GM19238 (cell line): ENCODE data around the gene ADAT3.

ENCODE experiments used
- DNase-seq: peaks from one replicate; pipeline ENCODE4 v3.0.0; 2011; ENCODE audit warnings: low spot score; ENCODE audit not compliant: insufficient read length

Gene ADAT3

GRCh38 chr19:1956122-1956494, 50.9 kb downstream of the ADAT3 start:
- DNase-seq = no peak

DNA sequence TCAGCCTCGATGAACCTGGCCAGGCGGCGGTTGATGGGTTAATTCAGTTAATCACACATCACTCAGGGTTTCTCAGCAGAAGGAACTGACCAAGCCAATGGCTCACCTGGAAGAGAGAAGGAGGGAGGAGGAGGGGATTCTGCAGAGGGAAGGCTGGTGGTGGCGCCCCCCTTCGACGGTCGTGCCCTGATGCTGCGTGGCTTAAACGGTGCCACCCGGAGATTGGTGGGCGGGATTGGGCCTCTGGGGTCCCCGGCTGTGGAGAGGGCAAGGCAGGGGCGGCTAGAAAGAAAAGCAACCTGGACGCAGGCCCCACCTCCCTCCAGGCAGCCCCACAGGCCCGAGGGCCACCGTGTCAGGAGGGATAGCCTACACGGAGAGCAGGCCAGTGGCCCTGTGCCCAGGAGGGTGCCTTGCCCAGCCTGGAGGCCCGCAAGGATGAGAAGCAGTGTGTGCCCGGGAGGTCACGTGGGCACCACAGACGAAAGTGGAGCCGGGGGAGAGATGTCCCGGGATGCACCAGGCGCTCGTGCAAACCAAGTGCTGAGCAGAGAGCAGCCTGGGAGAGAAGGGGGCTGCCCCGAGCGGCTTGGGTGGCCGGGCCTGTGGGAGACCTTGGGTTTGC, 51.8 kb downstream of the ADAT3 start:
- DNase-seq = no peak

DNA sequence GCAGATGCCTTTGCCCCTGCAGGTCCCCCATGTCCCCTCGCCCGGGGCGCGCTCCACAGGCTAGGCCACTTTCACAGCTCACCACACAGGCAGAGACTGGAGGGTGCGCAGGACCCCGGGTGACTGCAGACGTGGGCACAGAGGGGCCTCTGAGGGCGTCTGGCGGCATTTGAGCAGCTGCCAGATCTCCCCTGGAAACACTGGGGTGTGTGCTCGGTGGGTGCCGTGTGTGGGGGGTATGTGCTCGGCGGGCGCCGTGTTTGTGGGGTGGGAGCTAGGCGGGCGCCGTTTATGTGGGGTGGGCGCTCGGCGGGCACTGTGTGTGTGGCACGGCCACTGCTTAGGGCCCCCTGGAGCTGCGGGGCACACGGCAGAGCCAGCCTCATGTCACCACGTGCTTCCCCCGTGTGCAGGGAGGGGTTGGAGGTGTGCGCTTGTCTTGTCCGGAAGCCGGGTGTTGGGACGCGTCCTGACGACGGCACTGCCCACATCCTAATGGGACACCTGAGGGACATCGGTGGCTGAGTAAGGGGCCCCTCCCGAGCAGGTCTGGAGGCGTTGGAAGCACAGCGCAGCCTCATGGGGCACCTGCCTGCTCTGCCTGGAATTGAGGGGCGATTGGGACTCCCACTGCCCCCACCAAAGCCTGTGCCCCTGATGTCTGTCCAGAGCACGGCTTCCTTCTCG, 52.5 kb downstream of the ADAT3 start:
- DNase-seq = no peak

DNA sequence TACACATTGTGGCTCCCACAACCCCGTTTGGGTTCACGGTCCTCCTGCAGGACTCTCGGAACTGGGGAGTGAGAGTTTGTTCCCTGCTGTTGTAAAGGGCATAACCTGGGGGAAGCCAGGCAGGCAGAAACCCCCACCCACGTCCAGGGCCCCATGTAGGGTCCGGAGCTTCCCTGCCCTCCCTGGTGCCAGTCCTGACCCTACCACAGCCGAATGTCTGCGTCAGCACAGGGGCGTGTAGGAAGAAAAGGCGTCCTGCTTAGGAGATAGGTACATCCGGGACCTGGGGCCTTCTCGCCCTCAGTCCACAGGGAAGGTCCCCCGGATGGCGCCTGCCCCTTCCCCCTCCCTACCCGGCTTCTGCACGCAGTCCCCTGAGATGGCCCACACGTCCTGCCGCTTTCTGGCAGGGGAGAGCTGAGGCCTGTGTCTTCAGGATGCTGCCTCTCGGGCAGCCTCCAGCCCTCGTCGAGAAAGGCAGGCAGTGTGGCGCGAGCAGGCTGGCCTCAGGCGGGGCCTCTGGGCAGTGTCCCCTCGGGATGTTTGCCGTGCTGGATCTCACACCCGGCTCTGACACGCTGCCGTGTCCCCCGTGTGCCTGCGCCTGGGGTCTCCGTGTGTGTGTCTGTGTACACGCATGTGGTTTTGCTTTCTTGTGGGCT, 54.9 kb downstream of the ADAT3 start:
- no peak for DNase-seq

- DNase-seq = no peak
Observed at GRCh38 chr19:1961000-1961883, 56.0 kb downstream of the ADAT3 start.

GRCh38 chr19:1962674-1963073, 57.5 kb downstream of the ADAT3 start:
- DNase-seq = no peak
